Measurements from ENCODE around the gene COL4A1. TPM values are rescaled to one million over a fixed set of nuclear protein-coding genes. Genes with fewer than 3 reads are reported as not detected.
A peak's percentile ranks its signal among the peaks of the same experiment; 100 is the strongest.

The COL4A1 gene
- total and polyA plus RNA-seq, 8 donors = 418 to 1,057 (median 547) TPM

DNA sequence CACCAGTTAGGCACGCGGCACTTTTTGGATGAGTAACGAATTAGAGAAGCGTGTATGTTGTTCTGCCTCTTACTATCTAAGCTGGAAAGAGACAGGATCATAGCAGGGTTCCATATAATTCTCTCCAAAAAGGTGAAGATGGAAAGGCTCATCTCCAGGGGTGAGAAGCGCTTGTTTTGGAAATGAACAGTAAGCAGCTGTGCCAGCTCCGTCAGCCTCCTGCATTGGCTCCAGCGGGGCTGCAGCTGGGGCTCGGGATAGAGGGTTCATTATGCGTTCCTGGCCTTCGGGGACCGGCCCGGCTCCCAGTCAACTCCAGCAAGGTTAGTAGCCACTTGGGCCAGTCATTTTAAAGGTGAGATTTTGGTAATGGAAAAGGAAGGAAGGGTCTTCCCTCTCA, 155.5 kb downstream of the COL4A1 start:
- Histone ChIP-seq H3K4me3 (no peak overlapping the region), H3K27me3 (no peaks in the 10 kb centered on the region), H3K27ac (no peak overlapping the region), H3K9me3 (no peaks in the 10 kb centered on the region), H3K36me3 (peaks cover 0 to 39% of the 10 kb centered on the region in 2 donors), H3K4me1 (no peaks in the 10 kb centered on the region)
- TF ChIP-seq, protein P1, sequence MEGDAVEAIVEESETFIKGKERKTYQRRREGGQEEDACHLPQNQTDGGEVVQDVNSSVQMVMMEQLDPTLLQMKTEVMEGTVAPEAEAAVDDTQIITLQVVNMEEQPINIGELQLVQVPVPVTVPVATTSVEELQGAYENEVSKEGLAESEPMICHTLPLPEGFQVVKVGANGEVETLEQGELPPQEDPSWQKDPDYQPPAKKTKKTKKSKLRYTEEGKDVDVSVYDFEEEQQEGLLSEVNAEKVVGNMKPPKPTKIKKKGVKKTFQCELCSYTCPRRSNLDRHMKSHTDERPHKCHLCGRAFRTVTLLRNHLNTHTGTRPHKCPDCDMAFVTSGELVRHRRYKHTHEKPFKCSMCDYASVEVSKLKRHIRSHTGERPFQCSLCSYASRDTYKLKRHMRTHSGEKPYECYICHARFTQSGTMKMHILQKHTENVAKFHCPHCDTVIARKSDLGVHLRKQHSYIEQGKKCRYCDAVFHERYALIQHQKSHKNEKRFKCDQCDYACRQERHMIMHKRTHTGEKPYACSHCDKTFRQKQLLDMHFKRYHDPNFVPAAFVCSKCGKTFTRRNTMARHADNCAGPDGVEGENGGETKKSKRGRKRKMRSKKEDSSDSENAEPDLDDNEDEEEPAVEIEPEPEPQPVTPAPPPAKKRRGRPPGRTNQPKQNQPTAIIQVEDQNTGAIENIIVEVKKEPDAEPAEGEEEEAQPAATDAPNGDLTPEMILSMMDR (IDR thresholded peaks at IDR 0.05) = no peak
- DNase-seq (no peak), ATAC-seq (no peak)
- intact Hi-C loops (cut with DNase I) = no loop called here

DNA sequence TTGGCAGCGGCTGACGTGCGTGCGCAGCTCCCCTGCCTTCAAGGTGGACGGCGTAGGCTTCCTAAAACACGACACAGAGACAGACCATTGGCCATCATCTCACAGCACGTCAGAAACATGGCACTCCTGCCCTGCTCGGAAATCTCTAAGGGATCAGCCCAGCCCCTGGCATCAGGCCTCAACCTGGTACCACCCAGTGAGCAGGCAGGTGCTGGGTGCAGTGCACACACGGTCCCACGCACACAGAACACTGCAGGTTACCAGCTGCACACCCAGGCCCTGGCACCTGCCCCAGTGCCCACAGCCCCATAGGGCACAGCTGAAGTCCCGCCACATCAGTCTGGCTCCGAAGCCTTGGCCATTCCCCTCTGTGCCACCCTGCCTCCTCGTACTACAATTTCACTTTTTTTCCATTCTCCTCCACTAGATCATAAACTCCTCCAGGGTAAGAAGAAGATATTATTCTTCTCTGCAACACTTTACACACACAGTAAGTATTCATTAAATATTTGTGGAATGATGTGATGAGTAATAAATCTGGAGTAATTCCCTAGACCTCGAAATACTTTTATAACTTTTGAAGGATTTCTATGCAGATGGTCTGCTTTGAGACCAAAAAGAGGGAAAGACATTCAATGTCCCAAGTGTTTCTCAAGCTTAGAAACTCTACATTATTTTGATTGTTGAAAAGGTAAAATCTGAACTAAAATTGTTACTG, 156.4 kb downstream of the COL4A1 start:
- Histone ChIP-seq H3K27ac (no peak overlapping the region), H3K4me1 (no peaks in the 10 kb centered on the region), H3K4me3 (no peak overlapping the region), H3K36me3 (peaks cover 0 to 33% of the 10 kb centered on the region in 2 donors), H3K27me3 (no peaks in the 10 kb centered on the region), H3K9me3 (no peaks in the 10 kb centered on the region)
- no peak for DNase-seq
- TF ChIP-seq, protein P1 (IDR thresholded peaks at IDR 0.05) = no peak
- no peak for ATAC-seq
- intact Hi-C loops (cut with DNase I) = no loop called here

DNA sequence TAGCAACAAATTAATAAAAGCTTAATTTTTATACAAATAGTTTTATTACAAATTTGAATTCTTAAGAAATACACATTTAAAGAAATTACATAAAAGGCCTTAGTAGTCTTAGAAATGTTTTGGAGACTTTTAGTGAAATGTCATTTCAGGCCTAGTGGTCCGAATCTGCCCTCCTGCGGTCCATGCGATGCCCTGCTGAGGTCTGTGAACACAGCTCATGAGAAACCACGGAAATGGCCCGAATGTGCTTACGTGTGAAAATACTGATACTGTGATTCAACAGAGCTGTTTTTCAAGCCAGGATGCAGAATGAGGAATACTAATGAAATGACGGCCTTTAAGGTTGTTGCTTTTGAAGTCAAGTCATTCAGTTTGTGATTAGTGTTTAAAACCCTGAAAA, 157.9 kb downstream of the COL4A1 start:
- ATAC-seq = no peak
- no peak overlapping the region for H3K27ac ChIP-seq
- TF ChIP-seq, protein P1 (IDR thresholded peaks at IDR 0.05) = no peak
- no peaks in the 10 kb centered on the region for H3K27me3 ChIP-seq
- H3K9me3 ChIP-seq = no peaks in the 10 kb centered on the region
- intact Hi-C loops (cut with DNase I) = no loop called here
- no peak for DNase-seq
- no peaks in the 10 kb centered on the region for H3K4me1 ChIP-seq
- peaks cover 0 to 19% of the 10 kb centered on the region in 2 donors for H3K36me3 ChIP-seq
- no peak overlapping the region for H3K4me3 ChIP-seq

DNA sequence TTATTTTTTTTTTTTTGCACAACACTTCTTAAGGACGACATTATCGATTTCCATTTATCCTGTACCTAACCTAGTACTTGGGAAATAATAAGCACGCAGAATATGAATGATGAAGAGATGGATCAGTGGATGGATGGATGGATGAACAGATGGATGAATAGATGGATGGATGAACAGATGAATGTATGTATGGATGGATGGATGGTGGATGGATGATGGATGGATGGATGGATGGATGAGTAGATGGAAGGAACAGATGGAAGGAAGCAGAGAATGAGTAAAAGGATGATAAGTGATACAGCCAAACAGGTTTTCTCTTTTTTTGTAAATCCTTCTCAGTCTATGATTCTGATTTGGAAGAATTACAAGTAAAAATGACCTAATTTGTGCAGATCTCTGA, 166.9 kb downstream of the COL4A1 start:
- no peaks in the 10 kb centered on the region for H3K9me3 ChIP-seq
- DNase-seq = no peak
- peaks cover 10 to 25% of the 10 kb centered on the region in 2 donors for H3K4me1 ChIP-seq
- no peak for ATAC-seq
- H3K36me3 ChIP-seq = no peaks in the 10 kb centered on the region
- no peak overlapping the region for H3K4me3 ChIP-seq
- H3K27me3 ChIP-seq = no peaks in the 10 kb centered on the region
- intact Hi-C loops (cut with DNase I) = no loop called here
- no peak overlapping the region for H3K27ac ChIP-seq
- TF ChIP-seq, protein P1 (IDR thresholded peaks at IDR 0.05) = no peak

DNA sequence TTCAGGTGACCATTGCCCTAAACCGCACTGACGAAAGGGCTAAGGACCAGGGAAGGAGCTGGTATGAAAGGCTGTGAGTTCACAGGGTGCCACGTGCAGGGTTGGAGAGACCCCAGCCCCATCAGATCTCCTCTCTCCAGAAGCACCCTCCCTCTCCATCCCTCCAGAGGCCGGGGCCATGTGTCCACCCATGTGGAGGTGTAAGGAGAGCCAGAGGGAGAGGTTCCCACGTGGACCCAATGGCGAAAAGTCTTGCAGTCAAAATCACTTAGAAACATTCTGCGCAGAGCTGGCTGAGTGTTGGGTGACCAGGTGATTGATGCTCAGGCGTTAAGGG, 168.3 kb downstream of the COL4A1 start:
- H3K27ac ChIP-seq = peak overlapping the region; percentile 66 to 97
- ATAC-seq (no peak), DNase-seq (no peak)
- H3K4me3 ChIP-seq = peak overlapping the region; percentile 44 to 51
- TF ChIP-seq, protein P1 (IDR thresholded peaks at IDR 0.05) = no peak
- peaks cover 10 to 25% of the 10 kb centered on the region in 2 donors for H3K4me1 ChIP-seq
- intact Hi-C loops (cut with DNase I) = no loop called here
- H3K36me3 ChIP-seq = no peaks in the 10 kb centered on the region
- no peaks in the 10 kb centered on the region for H3K9me3 ChIP-seq
- H3K27me3 ChIP-seq = no peaks in the 10 kb centered on the region
